Measurements from ENCODE around the gene CTDP1.
"Not testable (repeated sequence)": the region's sequence is repeated elsewhere in the genome, so short reads cannot be mapped to it uniquely, and the experiment has no call there.

CTDP1 gene

DNA sequence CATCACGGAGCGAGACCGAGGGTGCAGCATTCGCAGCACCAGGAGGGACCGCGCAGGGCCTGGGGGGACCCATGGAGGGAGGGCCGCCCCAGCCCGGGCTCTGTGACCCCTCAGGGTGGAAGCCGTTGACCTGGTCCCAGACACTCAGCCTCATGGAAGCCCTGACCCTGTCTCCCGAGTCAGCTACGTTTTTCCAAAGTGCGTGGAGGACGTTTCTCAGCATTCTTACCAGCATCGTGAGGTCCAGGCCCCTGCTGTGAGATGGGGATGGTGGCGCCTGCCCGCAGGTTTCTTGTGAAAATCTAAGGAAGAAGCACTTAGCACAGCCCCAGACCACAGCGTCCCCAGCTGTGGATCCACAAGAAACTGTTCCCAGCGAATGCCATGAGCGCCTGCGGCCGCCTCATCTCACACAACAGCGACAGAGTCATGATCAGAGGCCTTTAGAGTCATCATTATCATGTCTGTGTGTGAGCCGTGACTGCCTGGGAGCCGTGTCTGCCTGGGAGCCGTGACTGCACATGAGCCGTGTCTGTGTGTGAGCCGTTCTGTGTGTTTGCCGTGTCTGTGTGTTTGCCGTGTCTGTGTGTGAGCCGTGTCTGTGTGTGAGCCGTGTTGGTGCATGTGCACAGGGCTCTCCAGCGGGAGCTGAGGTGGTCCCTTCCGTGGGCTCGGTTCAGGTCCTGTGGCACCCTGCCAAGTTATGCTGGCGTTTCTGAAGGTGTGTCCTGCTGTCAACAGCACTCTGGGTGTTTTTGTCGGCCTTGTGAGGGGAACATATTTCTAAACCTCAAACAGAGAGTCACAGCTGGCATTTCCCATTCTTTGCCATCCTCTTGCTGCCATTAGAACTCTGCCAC lies 68.9 kb downstream of the CTDP1 start:
- no peak for DNase-seq

DNA sequence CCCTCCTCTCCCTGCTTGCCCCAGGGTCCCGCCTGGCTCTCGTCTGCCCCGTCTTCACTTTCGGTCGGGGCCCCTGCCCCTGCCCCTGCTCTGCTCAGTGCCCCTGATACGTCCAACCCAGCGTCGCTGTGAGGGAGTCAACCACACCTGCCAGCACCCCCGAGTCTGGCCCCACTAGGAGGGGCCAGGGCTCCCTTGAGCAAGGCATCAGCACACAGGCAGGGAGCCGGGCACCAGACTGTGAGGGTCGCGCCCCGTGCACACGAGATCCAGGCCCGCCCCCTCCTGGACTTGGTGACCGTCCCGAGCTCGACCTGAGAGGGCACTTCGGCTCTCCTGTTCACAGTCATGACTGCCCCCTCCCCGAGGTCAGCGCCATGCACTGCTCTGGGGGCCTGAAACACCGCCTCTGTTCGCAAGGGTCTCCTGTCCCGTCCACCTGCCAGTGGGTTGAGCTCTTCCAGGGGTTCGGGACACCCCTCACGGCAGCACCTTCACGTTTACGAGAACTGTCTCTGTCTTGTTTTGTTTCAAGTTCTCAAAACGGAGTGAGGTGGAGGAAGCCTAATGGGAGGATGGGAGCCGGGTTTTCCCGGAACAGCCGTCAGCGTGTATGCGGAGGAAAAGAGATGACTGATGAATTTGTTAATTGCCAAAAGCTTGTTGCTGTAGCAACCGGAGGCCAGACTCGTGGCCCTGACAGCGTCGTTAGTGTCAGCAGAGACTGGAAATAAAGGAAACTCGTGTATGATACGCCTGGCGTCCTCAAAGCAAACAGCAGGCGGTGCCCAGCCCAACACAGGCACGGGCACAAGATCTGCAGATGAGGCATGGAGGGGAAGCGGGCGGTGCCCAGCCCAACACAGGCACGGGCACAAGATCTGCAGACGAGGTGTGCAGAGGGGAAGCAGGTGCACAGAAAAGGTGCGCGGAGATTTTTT lies 69.9 kb downstream of the CTDP1 start:
- no peak for DNase-seq

DNA sequence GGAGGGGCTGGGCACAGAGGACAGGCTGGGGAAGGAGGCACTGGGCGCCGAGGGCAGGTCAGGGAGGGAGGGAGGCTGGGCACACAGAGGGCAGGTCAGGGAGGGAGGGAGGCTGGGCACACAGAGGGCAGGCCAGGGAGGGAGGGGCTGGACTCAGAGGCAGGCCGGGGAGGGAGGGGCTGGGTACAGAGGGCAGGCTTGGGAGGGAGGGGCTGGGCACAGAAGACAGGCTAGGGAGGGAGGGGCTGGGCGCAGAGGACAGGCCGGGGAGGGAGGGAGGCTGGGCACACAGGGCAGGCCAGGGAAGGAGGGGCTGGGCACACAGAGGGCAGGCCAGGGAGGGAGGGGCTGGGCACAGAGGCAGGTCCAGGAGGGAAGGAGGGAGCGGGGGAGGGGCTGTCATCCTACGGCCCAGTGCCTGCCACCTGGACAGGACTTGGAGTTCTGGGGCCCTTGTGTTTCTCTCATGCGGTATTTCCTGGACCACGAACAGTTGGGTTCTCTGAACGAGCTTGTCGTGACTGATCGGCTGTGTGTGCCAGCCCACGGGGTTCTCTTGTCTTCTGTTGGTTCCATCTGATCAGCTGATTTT lies 71.5 kb downstream of the CTDP1 start:
- no peak for DNase-seq

DNA sequence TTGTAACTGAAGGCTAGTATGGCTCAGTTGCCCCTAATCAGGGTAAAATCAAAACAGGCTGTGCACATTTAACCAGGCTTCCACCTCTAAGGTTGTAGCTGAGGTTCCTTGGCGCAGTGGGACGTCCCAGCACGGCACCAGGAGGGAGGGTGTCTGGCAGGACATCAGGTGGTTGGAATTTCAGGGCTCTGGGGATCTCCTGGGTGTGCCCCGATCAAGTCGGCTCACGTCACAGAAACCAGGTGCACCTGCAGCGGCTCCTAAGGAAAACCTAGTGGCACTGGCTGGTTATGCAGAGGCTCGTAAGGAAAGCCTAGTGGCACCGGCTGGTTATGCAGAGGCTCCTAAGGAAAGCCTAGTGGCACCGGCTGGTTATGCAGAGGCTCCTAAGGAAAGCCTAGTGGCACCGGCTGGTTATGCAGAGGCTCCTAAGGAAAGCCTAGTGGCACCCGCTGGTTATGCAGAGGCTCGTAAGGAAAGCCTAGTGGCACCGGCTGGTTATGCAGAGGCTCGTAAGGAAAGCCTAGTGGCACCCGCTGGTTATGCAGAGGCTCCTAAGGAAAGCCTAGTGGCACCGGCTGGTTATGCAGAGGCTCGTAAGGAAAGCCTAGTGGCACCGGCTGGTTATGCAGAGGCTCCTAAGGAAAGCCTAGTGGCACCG lies 72.4 kb downstream of the CTDP1 start:
- not testable (repeated sequence) for DNase-seq

DNA sequence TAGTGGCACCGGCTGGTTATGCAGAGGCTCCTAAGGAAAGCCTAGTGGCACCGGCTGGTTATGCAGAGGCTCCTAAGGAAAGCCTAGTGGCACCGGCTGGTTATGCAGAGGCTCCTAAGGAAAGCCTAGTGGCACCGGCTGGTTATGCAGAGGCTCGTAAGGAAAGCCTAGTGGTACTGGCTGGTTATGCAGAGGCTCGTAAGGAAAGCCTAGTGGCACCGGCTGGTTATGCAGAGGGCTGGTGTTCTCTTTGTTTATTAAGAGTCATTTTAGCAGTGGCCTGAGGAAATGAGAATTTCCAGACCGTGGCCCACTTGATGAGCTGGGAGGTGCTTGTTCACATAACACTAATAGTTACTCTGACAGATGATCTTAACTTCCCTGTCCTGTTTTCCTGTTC lies 73.3 kb downstream of the CTDP1 start:
- not testable (repeated sequence) for DNase-seq

DNA sequence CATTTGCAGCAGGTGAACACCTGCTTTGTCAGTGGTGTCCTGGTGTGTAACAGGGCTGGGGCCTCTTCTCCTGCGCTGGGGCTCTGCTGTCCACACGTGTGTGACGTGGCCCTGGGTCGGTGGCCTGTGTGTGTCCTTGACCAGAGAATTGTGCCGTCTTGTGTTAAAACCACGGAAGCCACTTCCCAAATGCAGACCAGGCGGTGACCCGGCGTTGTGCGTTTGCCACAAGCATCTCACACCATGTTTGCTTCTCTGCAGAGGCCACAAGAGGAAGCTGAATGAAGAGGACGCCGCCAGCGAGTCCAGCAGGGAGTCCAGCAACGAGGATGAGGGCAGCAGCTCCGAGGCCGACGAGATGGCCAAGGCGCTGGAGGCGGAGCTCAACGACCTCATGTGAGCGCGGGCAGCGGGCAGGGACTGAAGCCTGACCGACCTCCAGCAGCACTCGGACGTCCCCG lies 73.8 kb downstream of the CTDP1 start:
- no peak for DNase-seq

DNA sequence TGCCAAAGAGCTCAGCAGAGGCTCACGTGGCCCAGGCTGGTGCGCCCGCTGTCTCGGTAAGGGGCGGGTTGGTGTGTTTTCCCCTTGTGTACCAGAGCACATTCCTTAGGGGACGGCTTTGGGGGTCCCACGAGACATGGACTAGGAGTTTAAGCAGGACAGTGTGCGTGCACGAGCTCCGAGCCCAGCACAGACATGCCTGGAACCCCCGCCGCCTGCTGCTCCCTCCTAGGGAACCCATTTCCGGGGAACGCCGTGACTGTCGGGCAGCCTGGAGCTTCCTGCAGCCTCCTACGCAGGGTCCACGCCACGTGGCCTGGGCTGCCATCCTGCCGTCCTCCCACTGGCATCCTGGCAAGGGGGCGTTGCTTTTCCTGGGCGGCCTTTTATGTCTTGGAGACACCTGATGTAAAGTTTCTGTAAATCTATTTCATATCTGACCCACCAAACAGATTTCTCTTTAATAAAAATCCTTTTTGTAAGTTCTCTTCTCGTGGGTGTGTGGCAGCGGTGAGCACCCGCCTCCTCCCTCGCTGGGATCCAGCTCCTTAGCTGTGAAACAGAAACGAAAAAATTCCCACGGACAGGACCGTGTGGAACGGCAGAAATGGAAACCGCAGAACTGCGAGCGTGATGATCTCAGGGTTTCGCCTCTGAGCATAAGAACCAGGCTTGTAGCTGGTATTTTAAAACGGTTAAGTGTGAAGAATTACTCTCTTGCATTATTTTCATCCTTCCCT lies 74.6 kb downstream of the CTDP1 start:
- no peak for DNase-seq

DNA sequence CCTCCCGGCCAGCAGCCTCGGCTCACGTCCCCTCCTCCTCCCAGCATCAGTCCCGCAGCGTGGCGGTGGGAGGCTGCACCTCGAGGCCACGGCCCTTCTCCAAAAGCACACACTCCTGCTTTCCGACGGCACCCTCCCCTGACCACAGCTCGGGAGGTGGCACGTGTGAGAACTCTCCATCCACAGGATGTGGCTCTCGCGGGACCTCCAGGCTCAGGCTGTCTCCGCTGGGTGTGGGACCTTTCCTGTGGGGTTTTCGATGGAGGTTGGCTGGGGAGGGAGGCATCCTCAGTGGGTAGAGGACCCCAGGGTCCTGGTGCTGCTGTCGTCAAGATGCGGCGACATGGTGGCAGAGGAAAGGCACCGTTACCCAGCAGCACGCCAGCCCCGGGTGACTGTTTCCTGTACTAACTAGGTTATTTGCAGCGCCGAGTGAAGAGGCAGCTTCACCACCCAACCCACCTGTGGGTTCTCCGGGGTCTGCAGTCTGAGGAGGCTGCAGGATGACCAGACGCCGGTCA lies 75.3 kb downstream of the CTDP1 start:
- DNase-seq, result no peak

DNA sequence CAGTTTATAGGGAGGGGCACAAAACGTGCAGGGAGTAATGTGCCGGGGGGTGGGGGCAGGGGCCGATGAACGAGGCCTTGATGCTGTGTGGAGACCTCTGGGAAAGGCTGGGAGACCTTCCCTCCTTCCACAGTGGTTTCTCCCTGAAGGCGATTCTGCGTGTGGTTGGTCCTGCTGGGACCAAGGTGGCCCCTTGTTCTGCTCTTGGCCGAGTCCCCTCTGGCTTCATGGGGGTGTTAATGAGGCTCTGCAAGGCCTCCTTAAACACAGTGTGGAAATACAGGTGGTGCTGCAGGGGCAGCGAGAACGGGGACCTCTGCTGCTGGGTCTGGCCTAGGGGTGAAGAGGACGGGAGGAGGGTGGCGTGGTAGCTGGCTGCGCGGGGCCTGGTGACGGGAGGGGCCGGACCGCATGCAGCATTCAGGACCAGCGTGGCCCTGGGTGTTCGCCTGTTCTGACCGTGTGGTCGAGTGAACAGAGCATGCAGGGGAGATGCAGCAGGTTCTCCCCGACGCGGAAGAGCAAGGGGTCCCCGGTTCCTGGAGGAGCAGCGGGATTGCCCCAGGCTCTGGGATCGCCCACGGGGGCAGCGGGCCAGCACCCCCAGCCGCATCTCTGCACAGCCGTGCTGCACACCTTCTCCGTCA lies 76.0 kb downstream of the CTDP1 start:
- DNase-seq, result no peak

DNA sequence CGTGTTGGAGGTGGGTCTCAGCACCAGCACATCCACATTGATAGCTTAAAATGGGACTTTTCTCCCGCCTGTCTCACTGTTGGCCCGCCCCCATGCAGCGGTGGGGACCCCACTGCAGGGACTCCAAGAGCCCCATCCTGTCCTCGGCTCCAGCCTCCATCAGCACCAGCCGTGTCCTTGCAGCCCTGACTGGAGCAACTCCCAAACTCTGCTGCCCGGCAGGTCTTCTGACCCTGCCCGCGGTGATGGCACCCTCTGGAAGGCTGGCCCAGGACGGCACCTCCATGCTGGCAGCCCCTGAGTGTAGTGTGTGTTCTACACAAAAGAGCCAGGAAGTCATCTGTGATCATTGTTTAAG lies 76.5 kb downstream of the CTDP1 start:
- no peak for DNase-seq

DNA sequence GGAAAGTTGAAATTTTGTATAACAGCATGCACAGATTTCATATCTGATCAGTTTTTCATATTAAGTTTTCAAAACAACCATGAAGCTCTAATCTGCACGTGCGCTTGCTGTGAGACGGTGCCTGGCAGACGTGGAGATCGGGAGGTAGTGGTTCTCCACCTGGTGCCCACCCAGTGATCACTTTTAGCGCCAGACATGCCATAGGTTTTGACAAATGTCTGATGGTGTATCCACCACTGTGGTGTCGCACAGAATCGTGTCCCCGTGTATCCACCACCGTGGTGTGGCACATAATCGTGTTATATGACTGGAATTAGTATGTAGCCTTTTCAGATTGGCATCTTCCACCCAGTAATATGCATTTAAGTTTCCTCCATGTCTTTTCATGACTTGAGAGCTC lies 77.2 kb downstream of the CTDP1 start:
- no peak for DNase-seq

DNA sequence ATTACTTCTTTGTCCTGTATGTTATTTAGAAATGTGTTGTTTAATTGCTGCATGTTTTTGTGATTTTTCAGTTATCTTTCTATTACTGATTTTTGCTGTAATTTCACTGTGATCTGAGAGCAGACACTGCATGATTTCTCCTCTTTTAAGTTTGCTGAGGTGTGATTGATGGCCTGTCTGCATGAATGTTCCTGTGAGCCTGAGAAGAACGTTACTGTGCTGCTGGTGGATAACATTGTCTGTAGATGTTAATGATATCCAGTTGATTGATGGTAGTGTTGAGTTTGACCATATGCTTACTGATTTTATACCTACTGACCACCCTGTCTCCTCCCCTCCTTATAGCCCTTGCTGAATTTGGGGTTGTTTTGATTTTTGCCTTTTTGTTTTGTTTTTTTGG lies 80.7 kb downstream of the CTDP1 start:
- DNase-seq, result no peak

DNA sequence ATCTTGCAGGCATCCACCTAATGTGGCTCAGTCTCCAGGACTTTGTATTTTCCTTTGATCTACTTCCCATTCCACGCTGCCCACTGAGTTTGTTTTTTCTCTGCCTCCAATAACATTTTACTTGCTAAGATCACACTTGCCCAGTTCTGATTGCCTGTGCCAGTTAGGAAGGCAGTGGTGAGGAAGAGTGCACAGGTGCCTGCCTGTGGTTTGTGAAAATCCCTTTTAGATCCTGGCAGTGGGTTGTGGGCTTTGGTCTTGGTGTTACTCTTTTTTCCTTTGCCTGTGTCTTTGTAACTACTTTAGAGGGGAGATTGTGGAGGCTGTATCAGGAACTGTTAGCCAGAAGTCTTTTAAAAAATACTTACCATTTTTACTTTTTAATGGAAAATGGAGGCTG lies 81.3 kb downstream of the CTDP1 start:
- no peak for DNase-seq

DNA sequence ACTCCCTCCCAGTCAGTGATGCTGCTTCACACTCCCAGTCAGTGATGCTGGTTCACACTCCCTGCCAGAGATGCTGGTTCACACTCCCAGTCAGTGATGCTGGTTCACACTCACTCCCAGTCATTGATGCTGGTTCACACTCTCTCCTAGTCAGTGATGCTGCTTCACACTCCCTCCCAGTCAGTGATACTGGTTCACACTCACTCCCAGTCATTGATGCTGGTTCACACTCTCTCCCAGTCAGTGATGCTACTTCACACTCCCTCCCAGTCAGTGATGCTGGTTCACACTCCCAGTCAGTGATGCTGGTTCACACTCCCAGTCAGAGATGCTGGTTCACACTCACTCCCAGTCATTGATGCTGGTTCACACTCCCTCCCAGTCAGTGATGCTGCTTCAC lies 83.8 kb downstream of the CTDP1 start:
- DNase-seq, result no peak

DNA sequence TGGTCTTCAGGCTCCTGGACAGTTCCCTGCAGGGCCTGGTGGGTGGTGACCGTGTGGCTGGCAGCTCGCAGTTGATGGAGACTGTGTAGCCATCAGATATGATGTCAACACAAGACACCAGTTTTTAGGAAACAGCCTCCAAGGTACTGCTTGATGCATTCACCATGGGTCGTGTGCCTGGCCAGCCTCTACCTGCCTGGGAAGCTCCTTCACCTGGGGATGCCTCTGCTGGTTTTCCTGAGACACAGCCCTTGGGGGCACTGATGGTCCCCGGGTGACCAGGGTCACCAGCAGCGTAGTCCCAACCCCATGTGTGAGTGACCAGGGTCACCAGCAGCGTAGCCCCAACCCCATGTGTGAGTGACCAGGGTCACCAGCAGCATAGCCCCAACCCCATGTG lies 84.5 kb downstream of the CTDP1 start:
- no peak for DNase-seq

DNA sequence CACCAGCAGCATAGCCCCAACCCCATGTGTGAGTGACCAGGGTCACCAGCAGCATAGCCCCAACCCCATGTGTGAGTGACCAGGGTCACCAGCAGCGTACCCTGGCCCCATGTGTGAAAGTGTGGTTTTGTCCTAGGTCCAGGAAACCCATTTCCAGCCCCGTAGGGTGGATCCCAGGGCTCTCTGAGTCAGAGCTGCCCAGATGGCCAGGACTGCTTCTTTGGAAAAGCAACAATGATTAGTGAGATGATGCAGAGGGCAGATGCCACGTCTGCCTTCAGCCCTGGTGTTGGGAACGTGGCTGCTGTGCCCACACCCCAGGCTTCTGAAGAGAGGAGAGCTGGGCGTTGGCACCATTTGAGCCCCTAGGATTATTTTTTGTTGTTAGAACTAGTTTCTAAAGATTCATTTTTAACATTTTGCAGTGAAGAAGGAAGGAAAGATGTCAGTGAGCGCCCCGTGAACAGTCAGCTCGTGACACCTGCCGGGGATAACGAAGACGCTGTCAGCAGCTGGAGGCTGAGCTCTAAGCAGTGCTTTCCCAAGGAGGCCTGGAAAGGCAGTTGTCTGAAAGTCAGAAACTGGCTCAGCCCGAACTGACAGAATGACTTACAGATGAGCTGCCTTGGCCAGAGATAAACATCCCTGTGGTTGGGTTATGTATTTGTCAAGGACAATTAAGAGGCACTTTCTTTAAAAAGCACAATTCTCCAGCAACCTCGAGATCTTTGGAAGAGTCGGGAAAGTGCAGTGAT lies 86.1 kb downstream of the CTDP1 start:
- DNase-seq, result no peak

DNA sequence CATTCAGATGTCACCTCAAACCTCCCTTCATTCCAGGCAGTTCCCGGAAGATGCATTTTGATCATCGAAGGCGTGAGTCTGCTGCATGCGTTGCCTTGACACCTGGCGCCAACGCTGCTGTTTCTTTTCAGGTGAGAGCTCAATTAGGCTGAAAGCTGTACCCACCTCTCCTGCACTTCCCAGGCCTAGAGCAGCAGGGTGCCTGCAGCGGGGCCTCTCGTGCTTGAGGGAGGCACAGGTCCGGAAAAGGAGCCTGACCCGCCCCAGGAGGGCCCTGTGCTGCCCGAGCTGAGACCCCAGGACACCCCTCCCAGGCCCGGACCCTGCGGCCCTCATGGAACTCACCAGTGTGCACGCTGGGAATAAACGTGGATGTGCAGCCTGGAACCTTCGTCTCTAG lies 86.7 kb downstream of the CTDP1 start:
- no peak for DNase-seq

DNA sequence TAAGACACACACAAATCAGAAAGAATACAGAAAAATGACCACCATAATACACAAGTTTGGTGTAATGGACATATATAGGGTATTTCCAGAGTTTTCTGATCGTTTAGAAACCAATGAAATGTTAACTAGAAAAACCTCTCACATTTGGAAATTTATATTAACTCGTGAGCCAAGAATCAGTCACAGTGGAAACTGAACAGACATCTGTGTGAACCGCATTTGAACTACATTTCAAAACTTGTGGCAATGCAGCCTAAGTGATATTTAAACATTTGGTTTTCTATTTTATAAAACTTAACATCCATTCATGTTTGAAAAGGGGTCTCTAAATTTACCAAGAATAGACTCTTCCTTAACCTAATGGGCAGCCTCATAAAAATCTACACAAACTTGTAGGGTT lies 89.1 kb downstream of the CTDP1 start:
- DNase-seq, result no peak

DNA sequence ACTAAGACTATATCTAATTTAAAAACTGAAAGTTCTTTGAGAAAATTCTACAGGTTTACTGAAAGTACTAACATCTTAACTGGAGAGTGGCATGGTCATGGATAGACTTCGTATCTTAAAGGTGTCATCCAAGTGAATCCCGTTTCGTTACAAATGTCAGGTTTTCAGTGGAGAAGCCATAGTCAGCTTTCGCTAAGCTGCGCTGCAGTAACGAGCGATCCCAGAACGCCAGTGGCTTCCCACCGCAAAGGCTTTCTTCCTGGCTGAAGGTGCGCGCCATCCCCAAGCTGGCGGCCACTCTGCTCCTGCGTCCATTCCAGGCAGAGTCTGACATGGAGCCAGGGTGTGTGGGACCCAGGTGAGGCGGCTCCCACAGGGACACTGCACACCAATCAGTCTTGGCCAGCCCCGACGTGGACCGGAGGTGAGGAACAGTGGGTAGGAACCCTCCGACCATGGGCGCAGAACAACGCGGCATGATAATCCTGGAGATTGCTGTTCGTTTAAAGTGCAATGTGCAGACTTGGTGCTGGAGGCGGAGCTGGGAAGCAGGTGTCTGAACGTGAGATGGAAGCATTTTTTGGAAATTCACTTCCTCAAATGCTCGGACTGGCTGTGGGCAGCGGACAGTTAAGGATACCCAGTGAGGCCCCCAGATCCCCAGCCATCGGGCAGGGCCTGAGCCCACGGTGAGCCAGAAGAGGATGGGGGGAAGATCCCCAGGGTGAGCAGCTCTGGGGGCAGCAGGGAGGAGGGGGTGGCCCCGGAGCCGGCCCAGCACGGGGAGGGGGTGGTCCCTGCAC lies 90.3 kb downstream of the CTDP1 start:
- no peak for DNase-seq

DNA sequence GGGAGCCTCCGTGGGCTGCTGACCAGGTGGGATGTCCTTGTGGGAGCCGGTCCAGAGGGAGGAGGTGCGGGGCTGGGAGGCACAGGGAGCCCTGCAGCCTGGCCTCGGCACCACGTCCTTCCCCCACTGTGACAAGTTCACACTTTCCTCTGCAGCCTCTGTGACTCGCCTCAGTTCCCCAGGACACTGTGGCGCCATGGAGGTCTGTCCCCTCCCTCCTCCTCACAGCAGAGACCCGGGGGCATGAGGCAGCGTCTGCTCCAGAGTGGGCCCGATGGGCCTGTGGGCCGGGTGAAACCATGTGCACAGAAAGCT lies 90.9 kb downstream of the CTDP1 start:
- DNase-seq, result no peak

Data from activated CD4-positive, alpha-beta T cell treated with anti-CD3 and anti-CD28 coated beads, Interleukin-2, amount 50 U/mL, for 1 hour (primary cell).